ENCODE results near the gene TNIK. TPM values are rescaled to one million over a fixed set of nuclear protein-coding genes. Genes with fewer than 3 reads are reported as not detected.

The TNIK gene
- total RNA-seq, 1 experiment from 2014 or later = 7.0 TPM

- no peaks in the 10 kb centered on the region for H3F3A ChIP-seq (ENCODE audit: low read length, unreplicated experiment)
- no peak overlapping the region for H2AFZ ChIP-seq (ENCODE audit: low read length)
- peaks cover 12% of the 10 kb centered on the region for H3K4me1 ChIP-seq (ENCODE audit: insufficient read depth, low read length)
- DNase-seq = no peak
- no peaks in the 10 kb centered on the region for H3K79me2 ChIP-seq (ENCODE audit: low read length)
- no peaks in the 10 kb centered on the region for H3K9me3 ChIP-seq (ENCODE audit: low read length)
- H3K27ac ChIP-seq (ENCODE audit: low read length) = no peak overlapping the region
- no peak for ATAC-seq
- H3K4me3 ChIP-seq (ENCODE audit: low read length) = no peak overlapping the region
- intact Hi-C loops (cut with micrococcal nuclease) = no loop called here
- no peak overlapping the region for H3K9ac ChIP-seq (ENCODE audit: low read length)
- no peaks in the 10 kb centered on the region for H4K20me1 ChIP-seq (ENCODE audit: low read length)
- BruUV-seq (replicated peaks) = no TSS peak
- H3K36me3 ChIP-seq (ENCODE audit: low read depth, low read length) = no peaks in the 10 kb centered on the region
- POLR2A ChIA-PET (ENCODE audit: unreplicated experiment) = interaction anchor here (0.7 kb wide), 1 partner anchor 911 kb away, joined by 4 read pairs; no protein-coding TSS in a partner anchor
- CTCF ChIA-PET = no interaction called here
- H3K4me2 ChIP-seq (ENCODE audit: low read length) = no peak overlapping the region
- H3K9me2 ChIP-seq (replicated peaks; ENCODE audit: low read length) = no peaks in the 10 kb centered on the region
- TF ChIP-seq CTCF (conservative IDR thresholded peaks at IDR 0.05; ENCODE audit: low read depth, low read length) (no peak), EZH2 (IDR thresholded peaks at IDR 0.05; ENCODE audit: low read length, unreplicated experiment) (no peak), EZH2phosphoT487 (IDR thresholded peaks at IDR 0.05; ENCODE audit: borderline replicate concordance, low read length) (no peak)
- no peaks in the 10 kb centered on the region for H3K27me3 ChIP-seq (ENCODE audit: low read length)
These were observed 174.9 kb downstream of the TNIK start for GRCh38 chr3:171285287-171285686.

- ATAC-seq (peak; percentile 92), DNase-seq (peak; percentile 76)
- H3K4me2 ChIP-seq (ENCODE audit: low read length) = peak overlapping the region; percentile 46
- H3K36me3 ChIP-seq (ENCODE audit: low read depth, low read length) = no peaks in the 10 kb centered on the region
- no peaks in the 10 kb centered on the region for H3K9me3 ChIP-seq (ENCODE audit: low read length)
- peaks cover 12% of the 10 kb centered on the region for H3K4me1 ChIP-seq (ENCODE audit: insufficient read depth, low read length)
- no peaks in the 10 kb centered on the region for H3K9me2 ChIP-seq (replicated peaks; ENCODE audit: low read length)
- no TSS peak for BruUV-seq (replicated peaks)
- TF ChIP-seq CTCF (conservative IDR thresholded peaks at IDR 0.05; ENCODE audit: low read depth, low read length) (no peak), EZH2 (IDR thresholded peaks at IDR 0.05; ENCODE audit: low read length, unreplicated experiment) (no peak), EZH2phosphoT487 (IDR thresholded peaks at IDR 0.05; ENCODE audit: borderline replicate concordance, low read length) (no peak)
- H3K79me2 ChIP-seq (ENCODE audit: low read length) = no peaks in the 10 kb centered on the region
- 0 out of 2 replicates have a peak overlapping the region, but pooled peaks have one; percentile 10 for H3K9ac ChIP-seq (ENCODE audit: low read length)
- H2AFZ ChIP-seq (ENCODE audit: low read length) = 0 out of 2 replicates have a peak overlapping the region, but pooled peaks have one; percentile 7
- CTCF ChIA-PET = no interaction called here
- H3K27me3 ChIP-seq (ENCODE audit: low read length) = no peaks in the 10 kb centered on the region
- intact Hi-C loops (cut with micrococcal nuclease) = loop anchor here (5.0 kb wide), 1 partner anchor 97 kb away; no protein-coding TSS in a partner anchor
- H3F3A ChIP-seq (ENCODE audit: low read length, unreplicated experiment) = no peaks in the 10 kb centered on the region
- POLR2A ChIA-PET (ENCODE audit: unreplicated experiment) = no interaction called here
- no peak overlapping the region for H3K4me3 ChIP-seq (ENCODE audit: low read length)
- H4K20me1 ChIP-seq (ENCODE audit: low read length) = no peaks in the 10 kb centered on the region
- H3K27ac ChIP-seq (ENCODE audit: low read length) = peak overlapping the region; percentile 62
These were observed 175.7 kb downstream of the TNIK start for GRCh38 chr3:171284308-171285075.

DNA sequence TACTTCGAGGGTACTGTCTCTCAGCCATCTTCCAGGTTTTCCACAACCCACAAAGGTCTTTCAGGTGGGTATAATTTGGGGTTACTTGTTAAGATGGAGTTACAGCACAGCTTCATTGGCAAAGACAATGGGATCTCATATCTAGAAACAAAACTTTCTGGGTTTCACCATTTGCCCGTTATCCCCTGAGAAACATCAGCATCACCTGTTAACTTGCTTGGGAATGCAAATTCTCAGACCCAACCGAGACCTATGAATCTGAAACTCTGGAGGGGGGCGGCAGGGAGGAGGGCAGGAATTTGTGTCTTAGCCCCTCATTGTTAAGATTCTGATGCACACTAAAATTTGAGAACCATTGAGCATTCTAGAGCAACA, 176.4 kb downstream of the TNIK start:
- intact Hi-C loops (cut with micrococcal nuclease) = loop anchor here (5.0 kb wide), 1 partner anchor 97 kb away; no protein-coding TSS in a partner anchor
- Histone ChIP-seq H3K9ac (ENCODE audit: low read length) (no peak overlapping the region), H3K9me3 (ENCODE audit: low read length) (no peaks in the 10 kb centered on the region), H3K79me2 (ENCODE audit: low read length) (no peaks in the 10 kb centered on the region), H4K20me1 (ENCODE audit: low read length) (no peaks in the 10 kb centered on the region), H3K4me3 (ENCODE audit: low read length) (no peak overlapping the region), H3K27ac (ENCODE audit: low read length) (no peak overlapping the region), H3K4me1 (ENCODE audit: insufficient read depth, low read length) (peaks cover 12% of the 10 kb centered on the region), H3K4me2 (ENCODE audit: low read length) (0 out of 2 replicates have a peak overlapping the region, but pooled peaks have one; percentile 46), H3K27me3 (ENCODE audit: low read length) (no peaks in the 10 kb centered on the region), H3K36me3 (ENCODE audit: low read depth, low read length) (no peaks in the 10 kb centered on the region), H2AFZ (ENCODE audit: low read length) (no peak overlapping the region), H3F3A (ENCODE audit: low read length, unreplicated experiment) (no peaks in the 10 kb centered on the region), H3K9me2 (replicated peaks; ENCODE audit: low read length) (no peaks in the 10 kb centered on the region)
- ChIA-PET POLR2A (ENCODE audit: unreplicated experiment) (no interaction called here), CTCF (no interaction called here)
- DNase-seq (no peak), ATAC-seq (no peak)
- TF ChIP-seq EZH2 (IDR thresholded peaks at IDR 0.05; ENCODE audit: low read length, unreplicated experiment) (no peak), EZH2phosphoT487 (IDR thresholded peaks at IDR 0.05; ENCODE audit: borderline replicate concordance, low read length) (no peak), CTCF (conservative IDR thresholded peaks at IDR 0.05; ENCODE audit: low read depth, low read length) (no peak)
- no TSS peak for BruUV-seq (replicated peaks)
